ENCODE data around the gene PCDHB6. TPM values are rescaled to one million over a fixed set of nuclear protein-coding genes. Genes with fewer than 3 reads are reported as not detected.
A peak's percentile ranks its signal among the peaks of the same experiment; 100 is the strongest.
"Not testable (repeated sequence)": the region's sequence is repeated elsewhere in the genome, so short reads cannot be mapped to it uniquely, and the experiment has no call there.

PCDHB6 gene
- polyA plus RNA-seq, 1 experiment: 0.26 TPM

DNA sequence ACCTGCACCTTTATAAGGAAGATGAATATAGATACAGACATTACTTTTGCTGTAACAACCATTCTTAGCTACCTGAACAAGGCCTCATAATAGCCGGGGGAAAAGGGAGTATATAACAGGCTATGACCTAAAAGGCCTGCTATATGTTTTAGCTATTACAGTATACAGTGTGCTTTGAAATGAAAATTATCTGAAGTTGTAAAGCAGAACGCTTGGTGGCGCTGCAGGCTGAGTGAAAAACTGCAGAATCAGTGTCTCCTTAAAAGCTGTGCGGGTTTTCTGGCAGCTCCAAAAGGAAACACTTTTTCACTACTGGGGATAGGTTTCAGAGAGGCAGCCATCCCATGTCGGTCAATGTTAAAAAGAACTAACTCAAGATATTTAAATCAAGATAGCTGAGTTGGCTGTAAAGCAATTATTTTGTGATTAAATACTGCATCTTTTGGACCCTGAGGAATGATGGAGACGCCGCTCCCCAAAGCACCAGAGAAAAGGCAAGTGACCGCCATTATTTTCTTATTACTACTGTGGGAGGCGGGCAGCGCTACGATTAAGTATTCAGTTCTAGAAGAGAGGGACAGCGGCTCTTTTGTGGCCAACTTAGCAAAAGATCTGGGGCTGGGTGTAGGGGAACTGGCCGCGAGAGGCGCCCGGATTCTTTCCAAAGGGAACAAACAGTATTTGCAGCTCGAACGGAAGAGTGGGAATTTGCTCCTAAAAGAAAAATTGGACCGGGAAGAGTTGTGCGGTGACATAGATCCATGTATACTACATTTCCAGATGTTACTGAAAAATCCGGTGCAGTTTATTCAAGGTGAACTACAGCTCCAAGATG lies 5.9 kb downstream of the PCDHB6 start:
- DNase-seq (ENCODE audit: low read depth): no peak

DNA sequence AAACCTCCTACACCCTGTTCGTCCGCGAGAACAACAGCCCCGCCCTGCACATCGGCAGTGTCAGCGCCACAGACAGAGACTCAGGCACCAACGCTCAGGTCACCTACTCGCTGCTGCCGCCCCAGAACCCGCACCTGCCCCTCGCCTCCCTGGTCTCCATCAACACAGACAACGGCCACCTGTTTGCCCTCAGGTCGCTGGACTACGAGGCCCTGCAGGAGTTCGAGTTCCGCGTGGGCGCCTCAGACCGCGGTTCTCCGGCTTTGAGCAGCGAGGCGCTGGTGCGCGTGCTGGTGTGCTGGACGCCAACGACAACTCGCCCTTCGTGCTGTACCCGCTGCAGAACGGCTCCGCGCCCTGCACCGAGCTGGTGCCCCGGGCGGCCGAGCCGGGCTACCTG lies 7.5 kb downstream of the PCDHB6 start:
- H3K36me3 ChIP-seq (ENCODE audit: control insufficient read depth, insufficient read depth, low read length); POLR2A ChIA-PET; CTCF ChIA-PET; H3K4me3 ChIP-seq (ENCODE audit: low read depth, low read length); DNase-seq (ENCODE audit: low read depth); H3K27me3 ChIP-seq (ENCODE audit: control insufficient read depth, insufficient read depth, low read length): not testable (repeated sequence)

More for the DNA sequence above, 5.9 kb downstream of the PCDHB6 start:
- no peak for TF ChIP-seq CTCF (IDR thresholded peaks at IDR 0.05; ENCODE audit: insufficient read depth, low read depth, low read length)
- CTCF ChIA-PET: no interaction called here
- no peaks in the 10 kb centered on the region for H3K27me3 ChIP-seq (ENCODE audit: control insufficient read depth, insufficient read depth, low read length)
- POLR2A ChIA-PET: no interaction called here
- H3K36me3 ChIP-seq (ENCODE audit: control insufficient read depth, insufficient read depth, low read length): no peaks in the 10 kb centered on the region
- H3K4me3 ChIP-seq (ENCODE audit: low read depth, low read length): no peak overlapping the region

- H3K36me3 ChIP-seq (ENCODE audit: control insufficient read depth, insufficient read depth, low read length); POLR2A ChIA-PET; H3K4me3 ChIP-seq (ENCODE audit: low read depth, low read length); DNase-seq (ENCODE audit: low read depth); CTCF ChIA-PET; H3K27me3 ChIP-seq (ENCODE audit: control insufficient read depth, insufficient read depth, low read length): not testable (repeated sequence)
Measured at GRCh38 chr5:141157901-141158300, 8.0 kb downstream of the PCDHB6 start.

- ChIA-PET CTCF (interaction anchor here (0.5 to 1.3 kb wide), 5 partner anchors 10 to 626 kb away, joined by 3 to 5 read pairs (median 4); partner anchors contain the start of genes PCDHB16 and PCDHB2), POLR2A (no interaction called here)
- TF ChIP-seq CTCF (IDR thresholded peaks at IDR 0.05; ENCODE audit: insufficient read depth, low read depth, low read length): peak; percentile 51; the same call in 1 of the 2 replicates
- no peaks in the 10 kb centered on the region for H3K27me3 ChIP-seq (ENCODE audit: control insufficient read depth, insufficient read depth, low read length)
- H3K36me3 ChIP-seq (ENCODE audit: control insufficient read depth, insufficient read depth, low read length): no peaks in the 10 kb centered on the region
- no peak for DNase-seq (ENCODE audit: low read depth)
- H3K4me3 ChIP-seq (ENCODE audit: low read depth, low read length): peak within 1 kb of the TSS; percentile 14; the same call in 1 of the 2 replicates
Measured at GRCh38 chr5:141172381-141173204, 22.7 kb downstream of the PCDHB6 start, which contains the start of gene PCDHB7. Gene PCDHB7 (plus strand): TSS chr5:141172644. CDS start chr5:141172836, 192 bp downstream.

DNA sequence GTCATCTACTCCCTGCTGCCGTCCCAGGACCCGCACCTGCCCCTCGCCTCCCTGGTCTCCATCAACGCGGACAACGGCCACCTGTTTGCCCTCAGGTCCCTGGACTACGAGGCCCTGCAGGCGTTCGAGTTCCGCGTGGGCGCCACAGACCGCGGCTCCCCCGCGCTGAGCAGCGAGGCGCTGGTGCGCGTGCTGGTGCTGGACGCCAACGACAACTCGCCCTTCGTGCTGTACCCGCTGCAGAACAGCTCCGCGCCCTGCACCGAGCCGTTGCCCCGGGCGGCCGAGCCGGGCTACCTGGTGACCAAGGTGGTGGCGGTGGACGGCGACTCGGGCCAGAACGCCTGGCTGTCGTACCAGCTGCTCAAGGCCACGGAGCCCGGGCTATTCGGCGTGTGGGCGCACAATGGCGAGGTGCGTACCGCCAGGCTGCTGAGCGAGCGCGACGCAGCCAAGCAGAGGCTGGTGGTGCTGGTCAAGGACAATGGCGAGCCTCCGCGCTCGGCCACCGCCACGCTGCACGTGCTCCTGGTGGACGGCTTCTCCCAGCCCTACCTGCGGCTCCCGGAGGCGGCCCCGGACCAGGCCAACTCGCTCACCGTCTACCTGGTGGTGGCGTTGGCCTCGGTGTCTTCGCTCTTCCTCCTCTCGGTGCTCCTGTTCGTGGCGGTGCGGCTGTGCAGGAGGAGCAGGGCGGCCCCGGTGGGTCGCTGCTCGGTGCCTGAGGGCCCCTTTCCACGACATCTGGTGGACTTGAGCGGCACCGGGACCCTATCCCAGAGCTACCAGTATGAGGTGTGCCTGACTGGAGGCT lies 24.6 kb downstream of the PCDHB6 start:
- CTCF ChIA-PET, POLR2A ChIA-PET: not testable (repeated sequence)

DNA sequence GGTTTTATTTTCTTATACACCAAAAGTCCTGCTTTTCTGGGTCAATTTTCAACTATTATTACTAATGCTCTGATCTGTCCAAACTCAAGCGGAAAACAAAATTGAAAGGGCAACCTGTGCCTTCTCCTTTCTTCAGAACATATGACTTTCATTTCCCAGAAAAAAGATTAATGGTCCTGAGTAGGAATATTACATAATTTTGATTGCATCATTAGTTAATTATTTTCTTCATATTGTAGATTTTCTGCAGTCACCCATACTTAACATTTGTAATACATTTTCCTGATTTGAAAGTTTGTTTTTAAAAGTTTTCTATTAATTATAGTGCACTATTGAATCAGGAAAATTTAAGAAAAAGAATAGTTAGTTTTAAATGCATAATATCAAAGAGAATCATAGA lies 26.1 kb downstream of the PCDHB6 start:
- no peaks in the 10 kb centered on the region for H3K36me3 ChIP-seq (ENCODE audit: control insufficient read depth, insufficient read depth, low read length)
- ChIA-PET CTCF (no interaction called here), POLR2A (no interaction called here)
- TF ChIP-seq CTCF (IDR thresholded peaks at IDR 0.05; ENCODE audit: insufficient read depth, low read depth, low read length): no peak
- H3K27me3 ChIP-seq (ENCODE audit: control insufficient read depth, insufficient read depth, low read length): no peaks in the 10 kb centered on the region
- no peak for DNase-seq (ENCODE audit: low read depth)
- no peak overlapping the region for H3K4me3 ChIP-seq (ENCODE audit: low read depth, low read length)

More for the DNA sequence above, 24.6 kb downstream of the PCDHB6 start:
- not testable (repeated sequence) for H3K27me3 ChIP-seq (ENCODE audit: control insufficient read depth, insufficient read depth, low read length); DNase-seq (ENCODE audit: low read depth); H3K4me3 ChIP-seq (ENCODE audit: low read depth, low read length); H3K36me3 ChIP-seq (ENCODE audit: control insufficient read depth, insufficient read depth, low read length)

DNA sequence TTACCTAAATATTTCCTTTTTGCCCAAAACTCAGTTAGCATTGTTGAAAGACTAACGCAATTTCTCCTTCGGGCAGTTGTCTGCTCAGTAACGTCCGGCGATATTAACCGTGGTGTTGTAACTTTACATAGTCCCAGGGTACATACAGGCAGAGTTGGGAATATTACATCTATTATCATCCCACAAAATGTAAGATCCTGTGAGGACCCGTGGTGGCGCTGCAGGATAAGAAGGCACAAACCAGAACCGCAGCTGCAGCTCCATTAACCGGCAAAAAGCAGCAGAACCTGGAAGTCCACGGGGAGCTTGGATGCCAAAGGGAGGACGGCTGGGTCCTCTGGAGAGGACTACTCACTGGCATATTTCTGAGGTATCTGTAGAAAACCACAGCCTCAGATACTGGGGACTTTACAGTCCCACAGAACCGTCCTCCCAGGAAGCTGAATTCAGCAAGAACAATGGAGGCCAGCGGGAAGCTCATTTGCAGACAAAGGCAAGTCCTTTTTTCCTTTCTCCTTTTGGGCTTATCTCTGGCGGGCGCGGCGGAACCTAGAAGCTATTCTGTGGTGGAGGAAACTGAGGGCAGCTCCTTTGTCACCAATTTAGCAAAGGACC lies 27.8 kb downstream of the PCDHB6 start, which contains the start of gene PCDHB8:
PCDHB8 (plus strand) TSS at position 214 of the 615 bp plus-strand sequence; CDS start at position 459, 245 bp downstream.
- H3K4me3 ChIP-seq (ENCODE audit: low read depth, low read length); POLR2A ChIA-PET; H3K27me3 ChIP-seq (ENCODE audit: control insufficient read depth, insufficient read depth, low read length); DNase-seq (ENCODE audit: low read depth); H3K36me3 ChIP-seq (ENCODE audit: control insufficient read depth, insufficient read depth, low read length): not testable (repeated sequence)
- CTCF ChIA-PET: interaction anchor here (0.7 to 1.1 kb wide), 4 partner anchors 8 to 383 kb away, joined by 3 to 4 read pairs (median 4); partner anchors contain the start of gene PCDHB10

DNA sequence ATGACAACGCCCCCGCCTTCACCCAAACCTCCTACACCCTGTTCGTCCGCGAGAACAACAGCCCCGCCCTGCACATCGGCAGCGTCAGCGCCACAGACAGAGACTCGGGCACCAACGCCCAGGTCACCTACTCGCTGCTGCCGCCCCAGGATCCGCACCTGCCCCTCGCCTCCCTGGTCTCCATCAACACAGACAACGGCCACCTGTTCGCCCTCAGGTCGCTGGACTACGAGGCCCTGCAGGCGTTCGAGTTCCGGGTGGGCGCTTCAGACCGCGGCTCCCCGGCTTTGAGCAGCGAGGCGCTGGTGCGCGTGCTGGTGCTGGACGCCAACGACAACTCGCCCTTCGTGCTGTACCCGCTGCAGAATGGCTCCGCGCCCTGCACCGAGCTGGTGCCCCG lies 29.5 kb downstream of the PCDHB6 start:
- H3K4me3 ChIP-seq (ENCODE audit: low read depth, low read length); POLR2A ChIA-PET; DNase-seq (ENCODE audit: low read depth); CTCF ChIA-PET; H3K27me3 ChIP-seq (ENCODE audit: control insufficient read depth, insufficient read depth, low read length); H3K36me3 ChIP-seq (ENCODE audit: control insufficient read depth, insufficient read depth, low read length): not testable (repeated sequence)

Measured in BJ (cell line).